GM21381 (cell line): ENCODE measurements around the gene TBC1D22A.
"Not testable (repeated sequence)": the region's sequence is repeated elsewhere in the genome, so short reads cannot be mapped to it uniquely, and the experiment has no call there.

ENCODE experiments used
- ATAC-seq: cut with Tn5 transposase; IDR thresholded peaks from one replicate; pipeline ENCODE4 v1.9.1; 2021; ENCODE audit warnings: mild to moderate bottlenecking, moderate library complexity; ENCODE audit not compliant: unreplicated experiment

TBC1D22A gene

DNA sequence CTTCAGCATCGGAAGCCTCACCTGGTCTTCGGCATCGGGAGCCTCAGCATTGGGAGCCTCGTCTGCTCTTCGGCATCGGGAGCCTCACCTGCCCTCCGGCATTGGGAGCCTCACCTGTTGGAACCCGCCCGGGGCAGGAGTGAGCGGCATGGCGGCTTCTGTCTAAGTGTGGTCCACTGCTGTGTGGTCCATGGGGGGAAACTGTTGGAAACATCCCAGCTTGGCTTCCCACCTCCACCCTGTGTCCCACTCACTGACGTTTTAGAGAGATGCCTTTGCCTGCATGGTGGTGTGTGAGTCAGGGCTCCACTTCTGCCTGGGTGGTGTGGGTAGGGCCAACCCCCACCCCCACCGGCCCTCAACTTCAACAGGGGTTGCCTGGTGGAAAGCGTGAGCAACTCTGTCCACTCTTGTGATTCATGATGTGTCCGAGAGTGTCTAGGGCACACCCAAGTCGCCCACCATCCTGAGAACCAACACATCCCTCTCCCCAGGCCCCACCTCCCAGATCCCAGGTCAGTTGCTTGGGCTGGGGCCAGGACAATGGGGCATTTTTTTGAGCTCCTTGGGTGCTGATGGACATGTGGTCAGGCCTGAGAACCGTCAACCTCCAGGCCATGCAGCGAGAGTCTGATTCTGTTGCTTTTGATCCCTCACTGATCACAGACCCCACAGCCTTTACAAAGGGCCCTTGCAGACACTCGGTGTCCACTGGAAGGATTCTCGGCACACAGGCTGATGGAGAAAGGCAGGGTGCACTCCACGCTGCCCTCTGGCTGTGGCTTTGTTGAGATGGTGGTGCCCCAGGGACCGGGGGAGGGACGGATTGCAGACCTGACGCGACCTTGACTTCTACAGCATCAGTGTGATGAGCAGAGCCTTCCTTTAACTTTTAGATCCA lies 406.7 kb downstream of the TBC1D22A start:
- ATAC-seq = no peak

- ATAC-seq = no peak
Measured at GRCh38 chr22:47169801-47170140, 407.3 kb downstream of the TBC1D22A start.

DNA sequence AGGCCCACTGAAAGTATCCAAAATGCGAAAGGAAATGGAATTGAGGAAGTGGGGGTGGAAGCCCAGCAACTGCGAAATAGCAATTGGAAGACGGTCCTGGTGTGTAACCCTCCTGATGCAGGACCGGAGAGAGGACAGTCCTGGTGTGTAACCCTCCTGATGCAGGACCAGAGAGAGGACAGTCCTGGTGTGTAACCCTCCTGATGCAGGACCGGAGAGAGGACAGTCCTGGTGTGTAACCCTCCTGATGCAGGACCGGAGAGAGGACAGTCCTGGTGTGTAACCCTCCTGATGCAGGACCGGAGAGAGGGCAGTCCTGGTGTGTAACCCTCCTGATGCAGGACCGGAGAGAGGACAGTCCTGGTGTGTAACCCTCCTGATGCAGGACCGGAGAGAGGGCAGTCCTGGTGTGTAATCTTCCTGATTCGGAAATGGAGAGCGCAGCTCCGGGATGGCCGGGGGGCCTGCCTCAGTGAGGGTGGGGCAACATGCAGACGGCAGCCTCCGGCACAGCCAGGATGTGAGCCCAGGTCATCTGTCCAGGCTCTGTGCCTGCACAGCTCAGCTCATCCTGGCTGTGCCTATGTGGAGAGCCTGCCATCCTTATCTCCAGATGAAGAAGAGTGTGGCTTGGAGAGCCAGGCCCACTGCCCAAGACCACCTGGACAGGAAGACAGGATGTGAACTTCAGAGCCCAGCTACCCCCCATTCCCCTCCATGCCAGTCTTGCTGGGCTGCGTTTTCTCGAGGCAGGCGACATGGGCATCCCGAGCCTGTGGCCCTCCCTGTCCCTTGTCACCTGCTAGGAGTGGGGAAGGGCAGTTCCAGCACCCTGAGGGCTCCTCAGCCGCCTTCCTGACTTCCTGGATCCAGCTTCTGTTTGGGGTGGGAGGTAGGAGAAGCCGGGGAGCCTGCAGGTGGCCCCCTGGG lies 408.3 kb downstream of the TBC1D22A start:
- ATAC-seq = not testable (repeated sequence)

DNA sequence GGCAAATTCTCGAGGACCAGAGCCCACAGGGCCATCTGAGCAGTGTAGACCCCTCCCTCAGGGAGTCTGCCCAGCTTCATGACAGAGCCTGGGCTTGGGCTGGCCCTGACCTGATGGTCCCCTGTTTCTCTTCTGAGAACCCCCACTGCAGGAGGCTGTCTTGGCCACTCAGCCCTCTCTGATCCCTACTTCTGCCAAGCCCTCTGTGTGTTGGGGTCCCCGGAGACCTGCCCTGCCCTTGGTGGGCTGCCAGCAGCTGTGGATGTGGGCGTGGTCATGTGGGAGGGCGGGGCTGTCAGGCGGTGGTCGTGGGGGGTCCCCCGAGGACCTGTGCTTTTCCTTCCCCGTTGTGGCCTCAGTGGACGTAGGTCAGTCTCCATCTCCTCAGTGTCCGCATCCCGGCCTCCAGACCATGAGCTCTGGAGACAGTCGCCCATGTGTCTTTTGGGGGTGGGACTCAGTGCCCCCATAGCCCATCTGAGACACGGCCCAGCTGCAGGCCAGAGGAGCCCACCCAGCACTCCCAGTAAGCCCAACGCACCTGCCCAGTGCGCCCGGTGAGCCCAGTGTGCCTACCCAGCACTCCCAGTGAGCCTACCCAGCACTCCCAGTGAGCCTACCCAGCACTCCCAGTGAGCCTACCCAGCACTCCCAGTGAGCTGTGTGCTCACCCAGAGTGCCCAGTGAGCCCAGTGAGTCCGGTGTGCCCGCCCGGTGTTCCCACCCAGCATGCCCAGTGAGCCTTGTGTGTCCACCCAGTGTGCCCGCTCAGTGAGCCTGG lies 409.2 kb downstream of the TBC1D22A start:
- ATAC-seq = no peak

DNA sequence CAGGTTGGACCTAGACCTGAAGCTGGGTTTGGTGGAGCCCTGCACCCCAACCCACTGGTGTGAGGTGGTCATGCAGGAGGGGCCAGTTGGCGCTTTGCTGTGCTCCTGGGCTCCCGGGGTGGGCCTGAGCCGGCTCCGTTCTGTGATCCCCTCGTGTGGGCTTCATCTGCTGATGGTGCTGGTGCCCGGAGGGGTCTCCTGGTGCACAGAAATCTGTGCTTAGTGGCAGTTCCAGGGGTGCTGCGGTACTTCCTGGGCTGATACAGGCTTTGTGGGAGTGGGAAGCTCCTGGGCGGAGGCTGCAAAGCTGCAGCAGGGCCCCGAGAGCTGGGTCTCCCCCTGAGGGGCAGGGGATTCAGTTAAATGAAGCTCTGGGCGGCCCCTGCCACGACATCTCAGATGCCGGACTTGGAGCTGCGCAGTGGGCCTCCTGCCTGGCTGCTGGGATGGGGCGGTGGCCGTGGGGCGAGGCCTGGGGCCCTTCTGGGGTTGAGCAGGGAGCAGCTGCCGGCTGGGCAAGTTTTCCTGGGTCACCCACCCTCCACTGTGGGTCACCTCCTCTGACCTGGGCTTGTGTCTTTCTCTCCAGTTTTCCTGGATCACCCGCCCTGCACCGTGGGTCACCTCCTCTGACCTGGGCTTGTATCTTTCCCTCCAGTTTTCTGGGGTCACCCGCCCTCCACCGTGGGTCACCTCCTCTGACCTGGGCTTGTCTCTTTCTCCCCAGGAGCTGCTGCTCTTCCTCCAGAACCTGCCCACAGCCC lies 410.5 kb downstream of the TBC1D22A start:
- ATAC-seq = no peak

DNA sequence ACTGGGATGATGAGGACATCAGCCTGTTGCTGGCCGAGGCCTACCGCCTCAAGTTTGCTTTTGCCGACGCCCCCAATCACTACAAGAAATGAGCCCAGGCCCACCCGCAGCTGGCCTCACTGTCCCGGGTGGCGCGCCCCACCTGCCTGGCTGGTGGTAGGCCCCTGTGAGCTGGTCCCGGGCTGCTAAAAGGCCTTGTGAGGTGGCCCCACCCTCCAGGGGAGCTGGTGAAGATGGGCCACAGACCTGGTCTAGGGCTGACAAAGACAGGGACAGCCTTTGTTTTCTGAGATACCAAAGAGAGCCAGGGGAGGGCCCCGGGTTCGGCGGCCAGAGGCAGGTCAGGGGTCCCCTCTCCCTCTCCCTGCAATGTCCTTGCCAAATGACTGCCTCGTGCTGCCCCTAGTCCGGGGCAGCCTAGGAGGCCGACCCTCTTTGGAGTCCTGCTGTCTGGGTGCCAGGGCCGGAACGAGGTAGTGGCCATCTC lies 411.1 kb downstream of the TBC1D22A start:
- ATAC-seq = no peak

- ATAC-seq = no peak
Measured at GRCh38 chr22:47174096-47174495, 411.6 kb downstream of the TBC1D22A start.

DNA sequence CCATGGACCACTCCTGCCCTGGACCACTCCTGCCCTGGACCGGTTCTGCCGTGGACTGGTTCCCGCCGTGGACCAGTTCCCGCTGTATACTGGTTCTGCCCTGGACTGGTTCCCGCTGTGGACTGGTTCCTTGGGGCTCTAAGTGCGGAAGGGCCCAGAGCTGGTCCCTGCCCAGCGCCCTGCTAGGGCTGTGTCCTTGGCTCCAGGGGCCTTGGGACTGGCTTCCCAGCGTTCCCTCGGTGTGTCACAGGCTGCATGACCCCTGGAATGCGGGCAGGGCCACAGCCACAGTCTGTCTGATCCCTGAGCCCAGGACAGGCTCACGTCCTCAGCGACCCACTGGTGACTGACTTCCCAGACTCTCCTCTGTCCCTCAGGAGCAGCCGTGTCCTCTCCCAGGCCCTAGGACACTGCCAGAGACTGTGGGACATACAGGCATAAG lies 412.2 kb downstream of the TBC1D22A start:
- no peak for ATAC-seq

- no peak for ATAC-seq
Measured at GRCh38 chr22:47175151-47176025, 412.9 kb downstream of the TBC1D22A start.

DNA sequence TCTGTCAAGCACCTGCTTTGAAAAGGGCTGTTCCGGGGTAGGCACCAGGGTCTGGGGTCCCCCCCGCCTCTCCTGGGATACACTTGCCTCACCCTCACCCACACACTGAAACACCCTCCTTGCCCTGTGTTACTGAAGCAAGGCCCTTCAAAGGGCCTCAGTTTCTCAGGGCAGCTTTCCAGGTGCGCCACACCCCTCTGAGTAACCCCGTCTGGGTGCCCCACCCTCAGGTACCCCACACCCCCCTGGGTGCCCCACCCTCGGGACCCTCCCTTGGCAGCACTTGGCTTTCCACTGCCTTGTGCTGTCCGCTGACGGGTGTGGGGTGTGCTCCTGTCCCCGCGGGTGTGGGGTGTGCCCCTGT lies 413.6 kb downstream of the TBC1D22A start:
- ATAC-seq = no peak

DNA sequence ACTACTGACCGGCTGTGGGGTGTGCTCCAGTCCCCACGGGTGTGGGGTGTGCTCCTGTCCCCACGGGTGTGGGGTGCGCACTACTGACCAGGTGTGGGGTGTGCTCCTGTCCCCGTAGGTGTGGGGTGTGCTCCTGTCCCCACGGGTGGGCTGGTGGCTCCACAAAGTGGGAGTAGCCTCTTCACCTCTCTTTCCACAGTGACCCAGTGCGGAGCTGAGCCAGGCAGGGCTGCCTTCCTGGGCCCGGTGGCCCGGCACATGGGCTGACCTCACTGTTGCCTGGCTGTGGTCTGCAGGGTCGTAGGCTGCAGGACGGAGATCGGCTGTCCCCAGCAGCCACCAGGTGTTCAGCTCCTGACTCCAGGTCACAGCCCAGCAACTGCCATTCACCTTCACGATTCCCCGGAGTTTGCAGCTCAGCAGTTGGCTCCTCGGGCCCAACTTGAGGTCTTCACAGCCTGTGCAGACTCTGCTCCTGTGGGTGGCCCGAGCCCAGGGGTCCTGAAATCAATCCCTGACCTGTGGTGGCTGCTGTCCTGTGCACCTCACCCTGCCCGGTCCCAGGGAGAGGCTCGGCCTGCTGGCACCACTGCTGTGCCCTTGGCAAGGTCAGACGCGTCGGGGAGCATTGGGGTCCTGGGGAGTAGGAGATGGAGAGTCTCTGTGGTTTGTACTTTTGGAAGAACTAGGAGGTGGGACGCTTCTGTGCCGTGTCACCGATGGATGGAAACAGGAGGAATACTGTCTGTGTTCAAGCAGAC lies 414.3 kb downstream of the TBC1D22A start:
- no peak for ATAC-seq

DNA sequence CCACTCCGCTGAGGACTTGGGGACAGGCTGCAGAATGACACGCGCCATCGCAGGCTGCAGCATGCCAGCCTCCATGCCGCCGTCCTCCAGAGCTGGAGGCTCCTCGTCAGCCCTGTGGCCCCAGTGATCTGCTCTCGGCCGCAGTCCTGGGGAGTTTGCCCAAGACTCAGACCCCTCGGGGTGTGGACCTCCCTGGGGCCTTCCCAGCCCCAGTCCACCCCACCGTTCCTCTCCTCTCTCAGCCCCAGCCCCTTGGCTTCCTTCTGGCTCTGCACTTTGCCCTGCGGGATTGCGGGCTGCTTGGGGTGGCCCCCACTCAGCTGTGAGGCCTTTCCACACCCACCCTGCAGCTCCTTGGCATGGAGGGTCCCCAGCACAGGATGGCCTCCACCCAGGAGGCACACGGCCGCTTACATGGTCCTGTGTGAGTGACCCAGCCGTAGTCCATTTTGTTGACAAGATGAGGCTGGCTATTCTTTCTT lies 414.9 kb downstream of the TBC1D22A start:
- no peak for ATAC-seq

DNA sequence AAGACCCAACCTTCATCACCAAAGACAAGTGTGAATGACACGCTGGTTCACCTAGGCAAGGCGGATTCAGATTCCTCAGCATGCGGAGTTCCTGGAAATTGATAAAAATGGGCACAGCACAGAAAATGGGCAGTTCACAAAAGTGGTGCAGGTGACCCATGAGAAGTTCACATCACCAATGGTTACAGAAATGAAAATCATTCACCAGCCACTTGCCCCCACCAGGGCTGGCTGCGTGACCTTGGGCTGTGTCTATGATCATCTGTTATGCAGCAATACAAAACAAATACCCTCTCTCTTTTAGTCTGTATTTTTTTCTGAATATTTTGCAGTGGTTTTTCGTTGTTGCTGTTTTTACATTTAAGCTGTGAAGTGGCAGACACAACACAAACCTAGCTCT lies 415.9 kb downstream of the TBC1D22A start:
- no peak for ATAC-seq

DNA sequence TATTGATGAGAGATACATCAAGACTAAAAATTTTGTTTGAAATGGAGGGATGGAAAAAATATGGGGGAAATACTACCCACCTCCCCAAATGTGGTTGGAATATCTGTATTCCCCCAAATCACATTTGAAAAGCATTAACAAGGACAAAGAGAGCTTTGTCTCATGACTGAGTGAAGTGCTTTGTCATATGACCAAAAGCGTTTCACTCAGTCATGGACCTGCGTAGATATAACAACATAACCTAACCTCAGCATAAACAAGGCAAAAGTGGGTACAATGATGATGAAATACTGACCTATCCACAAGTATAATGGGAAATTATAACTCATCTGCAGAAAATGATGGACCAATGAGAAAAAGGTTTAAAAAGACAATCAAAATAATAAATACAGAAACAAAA lies 418.3 kb downstream of the TBC1D22A start:
- ATAC-seq = no peak

DNA sequence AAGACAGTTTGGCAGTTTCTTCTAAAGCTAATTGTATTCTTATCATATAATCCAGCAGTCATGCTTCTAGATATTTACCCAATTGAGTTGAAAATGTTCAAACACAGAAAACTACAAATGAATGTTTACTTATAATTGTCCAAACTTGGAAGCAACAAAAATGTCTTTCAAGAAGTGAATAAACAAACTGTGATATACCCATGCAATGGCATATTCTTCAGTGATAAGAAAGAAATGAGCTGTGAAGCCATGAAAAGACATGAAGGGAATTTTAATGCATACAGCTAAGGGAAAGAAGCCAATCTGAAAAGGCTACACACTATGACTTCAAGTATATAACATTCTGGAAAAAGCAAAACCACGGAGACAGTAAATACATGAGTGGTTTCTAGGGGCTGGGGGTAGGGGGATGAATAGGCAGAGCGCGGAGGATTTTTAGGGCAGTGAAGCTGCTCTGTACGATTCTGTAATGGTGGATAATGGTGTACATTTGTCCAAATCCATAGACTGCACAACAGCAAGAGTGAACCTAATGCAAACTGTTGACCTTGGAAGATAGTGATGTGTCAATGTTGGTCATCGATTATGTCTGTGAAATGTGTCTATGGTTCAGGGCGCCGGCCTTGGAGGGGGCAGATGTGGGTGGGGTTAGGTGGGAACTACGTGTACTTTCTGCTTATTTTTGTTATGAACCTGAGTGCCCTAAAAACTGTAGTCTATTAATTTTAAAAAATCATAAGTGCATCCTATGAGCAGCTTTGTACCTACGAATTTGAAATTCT lies 424.9 kb downstream of the TBC1D22A start:
- ATAC-seq = no peak

- ATAC-seq = no peak
Measured at GRCh38 chr22:47188261-47189055, 426.0 kb downstream of the TBC1D22A start.
